GM12875 (cell line): ENCODE measurements around the gene CAPSL.

Source experiments
- H3K4me3 ChIP-seq: one replicate; pipeline ENCODE4 v1.5.1; 2011; ENCODE audit warnings: low read depth, low read length, control low read depth
- TF ChIP-seq, protein P1 (sequence below): IDR thresholded peaks from 2 replicates; pipeline ENCODE4 v1.5.1; 2011; ENCODE audit warnings: low read depth, mild to moderate bottlenecking, control low read depth, inconsistent platforms, low read length, moderate library complexity, borderline replicate concordance; ENCODE audit not compliant: insufficient read depth

Gene CAPSL

DNA sequence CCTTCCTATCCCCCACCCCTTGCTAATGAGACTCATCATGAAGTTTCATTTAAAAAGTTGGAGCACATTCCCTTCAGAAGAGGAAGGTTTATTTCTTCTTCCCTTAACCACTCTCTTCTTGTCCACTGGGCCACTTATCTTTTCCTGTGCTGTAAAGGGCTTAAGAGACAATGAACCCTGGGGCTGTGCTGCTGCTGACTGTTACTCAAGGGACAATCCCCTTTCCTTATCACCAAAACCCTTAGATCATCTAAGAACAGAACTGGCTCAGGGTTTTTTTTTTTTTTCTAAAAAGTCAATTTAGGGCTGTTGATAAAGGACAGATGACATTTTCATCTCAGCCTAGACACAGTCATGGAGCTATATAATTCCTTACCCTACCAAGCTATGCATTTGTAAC, 29.6 kb downstream of the CAPSL start:
- TF ChIP-seq, protein P1, sequence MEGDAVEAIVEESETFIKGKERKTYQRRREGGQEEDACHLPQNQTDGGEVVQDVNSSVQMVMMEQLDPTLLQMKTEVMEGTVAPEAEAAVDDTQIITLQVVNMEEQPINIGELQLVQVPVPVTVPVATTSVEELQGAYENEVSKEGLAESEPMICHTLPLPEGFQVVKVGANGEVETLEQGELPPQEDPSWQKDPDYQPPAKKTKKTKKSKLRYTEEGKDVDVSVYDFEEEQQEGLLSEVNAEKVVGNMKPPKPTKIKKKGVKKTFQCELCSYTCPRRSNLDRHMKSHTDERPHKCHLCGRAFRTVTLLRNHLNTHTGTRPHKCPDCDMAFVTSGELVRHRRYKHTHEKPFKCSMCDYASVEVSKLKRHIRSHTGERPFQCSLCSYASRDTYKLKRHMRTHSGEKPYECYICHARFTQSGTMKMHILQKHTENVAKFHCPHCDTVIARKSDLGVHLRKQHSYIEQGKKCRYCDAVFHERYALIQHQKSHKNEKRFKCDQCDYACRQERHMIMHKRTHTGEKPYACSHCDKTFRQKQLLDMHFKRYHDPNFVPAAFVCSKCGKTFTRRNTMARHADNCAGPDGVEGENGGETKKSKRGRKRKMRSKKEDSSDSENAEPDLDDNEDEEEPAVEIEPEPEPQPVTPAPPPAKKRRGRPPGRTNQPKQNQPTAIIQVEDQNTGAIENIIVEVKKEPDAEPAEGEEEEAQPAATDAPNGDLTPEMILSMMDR = no peak
- no peak overlapping the region for H3K4me3 ChIP-seq

DNA sequence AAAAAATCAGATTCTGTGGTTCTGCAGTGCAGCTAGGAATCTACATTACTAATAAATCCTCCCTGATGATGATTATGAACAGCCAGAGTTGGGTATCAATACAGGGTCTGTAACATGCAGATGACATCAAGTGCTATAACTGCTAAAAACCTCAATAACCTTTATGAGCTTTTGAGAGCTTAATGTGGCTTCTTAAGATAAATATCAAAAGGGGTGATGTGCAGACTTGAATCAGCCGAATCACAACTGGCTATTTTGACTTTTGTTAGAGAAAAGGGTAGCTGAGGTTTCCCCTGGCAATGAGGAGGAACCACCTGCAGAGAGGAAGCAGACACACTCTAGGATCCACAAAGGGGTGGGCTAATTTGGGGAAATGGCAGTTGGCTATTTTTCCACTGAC, 30.2 kb downstream of the CAPSL start:
- H3K4me3 ChIP-seq = no peak overlapping the region
- TF ChIP-seq, protein P1 = no peak

DNA sequence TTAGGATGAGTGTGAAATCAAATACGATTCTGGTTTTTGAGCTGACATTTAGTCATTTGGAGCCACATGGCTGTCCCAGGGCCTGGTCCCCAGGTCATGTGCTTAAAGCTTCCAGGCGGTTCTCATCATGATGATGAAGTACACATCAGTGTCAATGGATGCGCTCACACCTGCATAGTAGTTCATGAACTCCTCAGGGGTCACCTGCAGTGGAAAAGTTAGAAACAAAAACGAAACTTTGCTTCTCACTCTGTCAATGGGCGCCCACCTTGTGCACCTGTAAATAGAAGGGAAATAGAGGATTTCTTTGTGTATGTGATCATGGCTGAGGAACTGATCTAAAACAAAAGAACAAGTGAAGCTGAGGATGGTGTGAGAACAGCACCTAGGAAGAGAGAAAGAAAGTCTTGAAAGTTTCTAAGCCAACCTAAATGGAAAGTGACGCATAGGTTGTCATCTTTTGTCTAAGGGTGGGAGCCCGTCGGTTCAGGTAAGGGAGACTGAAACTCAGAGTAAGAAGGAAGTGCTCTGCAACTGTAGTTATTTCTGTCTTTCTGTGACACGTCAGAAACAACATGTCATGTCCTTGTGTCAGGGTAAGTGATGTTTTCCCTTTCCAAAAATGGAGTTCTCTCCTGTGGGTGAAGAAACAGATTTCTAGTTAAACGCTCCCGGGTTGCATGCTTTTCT, 33.8 kb downstream of the CAPSL start:
- TF ChIP-seq, protein P1 = no peak
- H3K4me3 ChIP-seq = no peak overlapping the region

DNA sequence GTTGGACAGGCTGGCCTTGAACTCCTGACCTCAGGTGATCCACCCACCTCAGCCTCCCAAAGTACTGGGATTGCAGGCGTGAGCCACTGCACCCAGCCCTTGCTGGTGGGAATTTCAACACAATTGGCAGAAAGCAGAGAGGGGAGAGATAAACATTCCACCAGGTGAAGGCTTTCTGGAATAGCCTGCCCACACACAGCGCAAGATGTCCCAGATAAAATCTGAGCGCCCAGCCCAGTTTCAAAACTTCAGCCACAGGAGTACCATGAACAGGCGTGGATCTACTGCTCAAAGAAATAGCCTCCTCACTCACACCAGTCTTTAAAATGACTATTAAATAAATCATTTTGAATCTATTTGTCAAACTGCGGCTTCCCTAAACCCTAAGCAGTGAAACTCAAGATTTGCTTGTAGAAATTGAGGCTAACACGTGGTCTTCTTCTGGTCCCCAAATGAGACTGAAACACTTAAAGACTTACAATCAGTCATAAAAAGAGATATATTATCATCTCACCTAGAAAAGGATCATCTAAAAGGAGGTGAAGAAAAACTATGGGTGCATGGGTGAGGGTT, 34.7 kb downstream of the CAPSL start:
- H3K4me3 ChIP-seq = no peak overlapping the region

DNA sequence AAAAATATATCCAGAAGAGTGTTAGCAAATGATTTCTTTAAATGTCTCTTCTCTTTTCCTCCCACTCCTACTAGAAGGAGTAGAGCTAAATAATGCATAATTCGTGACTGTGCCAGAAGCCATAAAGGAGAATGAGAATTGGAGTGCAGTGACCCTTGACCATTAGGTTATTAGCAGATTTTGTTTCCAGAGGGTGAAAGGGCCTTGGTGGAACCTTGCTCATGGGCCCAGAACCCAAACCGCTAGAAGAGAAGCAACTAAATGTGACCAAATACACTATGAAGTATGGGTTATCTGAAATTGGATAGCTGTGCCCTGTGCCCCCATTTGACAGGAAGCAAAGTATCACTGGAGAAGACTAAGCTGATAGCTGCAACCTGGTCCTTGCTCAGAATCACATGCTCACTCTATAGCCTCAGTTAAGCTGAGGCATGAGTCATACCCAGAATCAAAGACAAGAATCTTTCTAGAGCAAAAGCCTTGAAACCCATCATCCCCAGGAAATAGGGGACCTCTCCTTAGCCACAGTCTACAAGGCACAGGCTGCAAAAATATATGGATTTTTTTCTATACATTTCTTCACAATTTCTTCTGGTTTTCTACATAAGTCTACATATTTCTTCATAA, 36.3 kb downstream of the CAPSL start:
- H3K4me3 ChIP-seq = no peak overlapping the region
- TF ChIP-seq, protein P1 = no peak

More for the DNA sequence above, 34.7 kb downstream of the CAPSL start:
- TF ChIP-seq, protein P1 = no peak

DNA sequence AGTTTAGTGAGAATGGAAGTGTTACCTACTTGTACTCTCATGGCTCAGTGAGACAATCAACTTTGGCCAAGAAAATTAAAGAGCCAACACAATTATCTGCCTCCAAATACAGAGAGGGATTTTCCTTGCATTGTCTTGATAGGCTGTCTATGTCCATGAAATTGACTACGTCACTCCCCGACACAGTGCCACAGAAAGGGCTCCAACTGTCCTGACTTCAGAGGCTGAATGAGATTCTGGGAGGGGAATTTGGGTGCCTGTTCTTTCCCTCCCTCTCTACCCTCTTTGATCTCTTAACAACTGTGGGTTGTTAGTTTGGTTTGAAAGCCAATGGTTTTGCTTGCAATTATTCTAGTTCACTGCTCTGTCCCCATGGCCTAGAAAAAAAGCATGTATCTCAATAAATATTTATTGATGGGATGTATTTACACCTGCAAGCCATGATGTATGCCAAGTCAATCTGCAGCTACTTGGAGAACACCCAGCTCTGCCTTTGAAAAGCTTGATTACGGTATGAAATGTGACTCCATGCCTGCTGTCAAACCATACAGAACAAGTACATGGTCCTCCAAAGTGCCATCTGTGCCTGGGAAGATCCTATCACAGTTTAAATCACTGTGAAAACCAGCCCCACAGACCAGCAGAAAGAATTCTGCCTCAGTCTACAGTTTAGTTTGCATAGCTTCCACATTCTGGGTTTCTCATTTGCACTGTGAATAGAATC, 37.3 kb downstream of the CAPSL start:
- TF ChIP-seq, protein P1 = no peak
- H3K4me3 ChIP-seq = no peak overlapping the region
